GM19395 (cell line): ENCODE data around the gene PTDSS2.

Experiments
- ATAC-seq: cut with Tn5 transposase; IDR thresholded peaks from one replicate; pipeline ENCODE4 v1.9.1; 2021; ENCODE audit warnings: mild to moderate bottlenecking, moderate library complexity; ENCODE audit not compliant: unreplicated experiment

The PTDSS2 gene

GRCh38 chr11:445765-446588 lies 4.1 kb upstream of the PTDSS2 start:
- no peak for ATAC-seq

- ATAC-seq, result no peak
Observed at GRCh38 chr11:446891-447290, 3.2 kb upstream of the PTDSS2 start.

- ATAC-seq, result peak; percentile 53
Observed at GRCh38 chr11:447923-448731, 2.0 kb upstream of the PTDSS2 start.

DNA sequence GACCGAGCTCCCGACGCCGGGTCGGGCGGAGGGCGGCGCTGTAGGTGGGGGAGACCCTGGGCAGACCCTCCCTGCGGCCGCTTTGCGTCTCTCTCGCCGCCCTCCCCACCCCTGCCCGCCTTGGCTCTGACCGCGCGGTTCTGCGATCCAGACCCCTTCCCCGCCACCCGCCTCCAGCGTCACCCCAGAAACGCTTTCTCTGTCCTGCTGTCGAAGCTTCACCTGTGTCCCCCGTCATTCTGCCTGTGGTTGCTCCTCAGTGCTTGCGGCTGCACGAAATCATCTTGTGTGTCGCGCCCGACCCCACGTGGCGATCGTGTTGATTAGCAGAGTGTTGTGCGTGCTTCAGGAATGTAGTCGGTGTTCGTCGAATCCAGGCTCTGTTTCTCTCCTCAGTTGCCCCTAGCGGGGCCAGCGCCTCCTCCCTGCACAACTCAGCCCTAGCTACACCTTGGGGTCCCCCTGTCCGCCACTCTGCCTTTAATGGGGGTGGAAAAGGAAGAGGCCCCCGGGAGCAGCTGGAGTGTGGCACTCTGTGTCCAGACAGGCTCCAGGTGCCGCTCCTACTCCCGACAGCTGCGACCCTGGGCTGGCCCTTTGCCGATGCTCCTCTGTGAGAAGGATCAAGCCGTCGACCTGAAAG lies 851 bp downstream of the PTDSS2 start:
- ATAC-seq, result peak; percentile 9

GRCh38 chr11:451738-452137 lies 1.7 kb downstream of the PTDSS2 start:
- ATAC-seq, result no peak

DNA sequence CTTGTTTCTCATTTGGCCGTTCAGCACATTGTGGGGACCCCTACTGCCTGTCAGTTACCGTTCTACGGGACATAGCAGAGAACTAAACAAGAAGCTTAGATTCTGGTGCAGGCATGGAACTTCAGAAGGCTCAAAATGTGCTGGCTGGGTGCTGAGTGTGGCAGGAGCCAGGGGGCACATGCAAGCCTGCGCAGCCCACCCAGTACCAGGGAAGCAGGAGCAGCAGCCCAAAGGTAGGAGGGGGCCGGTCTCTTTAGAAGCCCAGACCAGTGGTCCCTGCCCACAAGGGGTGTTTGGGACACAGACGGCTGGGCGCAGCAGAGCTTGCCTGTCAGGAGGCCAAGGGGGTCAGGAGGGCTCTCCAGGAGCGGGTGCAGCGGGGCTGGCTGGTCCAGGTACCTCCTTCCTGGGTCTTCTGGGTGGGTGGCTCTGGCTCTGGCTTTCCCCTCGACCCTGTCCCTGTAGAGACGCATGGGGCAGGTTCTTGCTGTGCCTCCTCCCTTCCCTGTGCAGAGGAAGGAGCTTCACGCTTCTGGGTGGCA lies 2.2 kb downstream of the PTDSS2 start:
- ATAC-seq, result no peak

GRCh38 chr11:452916-453527 lies 2.9 kb downstream of the PTDSS2 start:
- ATAC-seq, result no peak

DNA sequence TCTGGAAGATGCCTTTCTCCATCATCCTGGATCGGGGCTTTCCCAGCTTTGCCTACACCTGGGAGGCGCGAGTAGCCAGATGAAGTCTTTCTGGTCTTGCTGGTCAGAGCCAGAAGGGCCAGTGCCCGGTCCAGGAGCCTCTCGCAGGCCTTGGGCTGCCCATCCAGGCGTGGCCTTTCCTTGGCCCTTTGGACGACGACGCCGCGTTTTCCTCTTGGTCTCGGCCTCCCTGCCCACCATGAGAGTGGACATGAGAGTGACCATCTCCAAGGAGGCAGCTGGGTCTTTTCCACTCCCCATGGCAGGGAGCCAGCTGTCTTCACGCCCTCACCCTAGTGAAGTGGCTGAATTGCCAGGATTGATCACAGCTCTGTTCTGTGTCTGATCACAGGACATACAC lies 3.5 kb downstream of the PTDSS2 start:
- no peak for ATAC-seq

DNA sequence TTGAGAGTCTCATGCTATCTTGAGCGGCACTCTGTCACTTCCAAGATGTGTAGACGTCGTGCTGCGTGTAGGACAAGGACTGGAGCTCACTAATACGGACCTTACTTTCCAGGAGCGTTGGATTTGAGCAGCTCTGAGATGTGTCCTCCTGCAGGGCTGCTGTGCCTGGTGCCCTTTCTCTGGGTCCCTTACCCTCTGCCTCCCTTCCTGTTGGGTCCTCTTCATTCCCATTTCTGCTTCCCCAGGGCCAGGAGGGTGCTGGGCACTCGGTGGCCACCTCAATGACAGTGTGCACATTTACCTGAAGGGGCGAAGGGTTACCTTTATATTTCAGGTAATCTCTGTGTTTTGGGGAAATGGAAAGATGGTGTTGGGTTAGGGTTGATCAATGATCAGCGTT lies 4.0 kb downstream of the PTDSS2 start:
- no peak for ATAC-seq

DNA sequence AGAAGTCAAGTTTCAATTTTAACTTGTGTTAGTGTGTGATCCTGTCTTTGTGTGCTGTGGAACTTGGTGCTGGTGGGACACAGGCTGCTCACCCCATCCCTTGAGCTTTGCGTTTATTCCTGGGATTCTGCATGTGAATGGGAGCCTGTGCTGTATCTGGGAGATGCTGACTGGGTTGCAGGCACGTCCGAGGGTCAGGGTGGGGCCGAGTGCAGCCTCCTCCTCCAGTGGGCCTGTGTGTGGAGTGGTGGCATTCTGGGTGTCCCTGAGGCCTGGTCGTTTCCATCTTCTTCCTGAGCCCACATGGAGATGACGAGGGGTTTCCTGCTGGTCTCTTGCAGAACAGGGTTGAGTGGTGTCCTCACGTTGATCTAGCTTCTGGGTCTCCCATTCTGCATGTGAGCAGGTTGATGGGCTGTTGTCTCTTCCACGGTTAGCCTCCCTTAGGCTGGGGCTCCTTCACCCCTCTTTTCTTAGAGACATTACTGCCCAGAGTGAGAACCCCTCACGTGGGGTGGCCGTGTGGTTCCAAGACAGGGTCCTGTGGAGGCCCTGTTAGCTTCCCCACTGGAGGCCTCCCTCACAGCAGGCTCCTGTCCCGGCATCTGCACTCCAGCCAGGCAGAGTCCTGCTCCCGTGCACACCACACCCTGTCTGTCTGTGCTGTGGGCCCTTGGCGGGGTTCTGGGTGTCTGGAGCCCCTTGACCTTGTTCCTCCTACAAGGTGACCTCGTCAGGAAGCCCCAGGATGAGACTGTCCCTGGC lies 4.9 kb downstream of the PTDSS2 start:
- no peak for ATAC-seq

- ATAC-seq, result no peak
Observed at GRCh38 chr11:455566-456147, 5.6 kb downstream of the PTDSS2 start.

DNA sequence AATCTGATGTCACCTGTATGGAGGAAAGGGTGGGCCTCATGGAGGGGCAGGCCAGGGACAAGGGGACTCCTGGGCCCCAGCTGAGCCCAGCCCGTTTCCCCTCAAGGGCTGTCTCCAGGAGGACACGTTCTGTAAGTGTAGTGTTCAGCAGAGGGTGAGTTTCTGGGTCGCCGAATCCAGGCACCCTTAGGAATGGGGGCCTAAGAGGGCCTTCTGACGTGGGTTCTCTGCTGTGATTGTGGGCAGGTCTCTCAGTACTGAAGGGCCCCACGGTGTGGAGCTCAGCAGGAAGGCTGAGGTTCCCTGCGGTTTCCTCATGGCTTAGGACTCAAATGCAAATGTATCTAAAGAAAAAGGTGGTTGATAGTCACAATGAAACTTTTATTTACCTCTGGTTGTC lies 6.5 kb downstream of the PTDSS2 start:
- ATAC-seq, result no peak

DNA sequence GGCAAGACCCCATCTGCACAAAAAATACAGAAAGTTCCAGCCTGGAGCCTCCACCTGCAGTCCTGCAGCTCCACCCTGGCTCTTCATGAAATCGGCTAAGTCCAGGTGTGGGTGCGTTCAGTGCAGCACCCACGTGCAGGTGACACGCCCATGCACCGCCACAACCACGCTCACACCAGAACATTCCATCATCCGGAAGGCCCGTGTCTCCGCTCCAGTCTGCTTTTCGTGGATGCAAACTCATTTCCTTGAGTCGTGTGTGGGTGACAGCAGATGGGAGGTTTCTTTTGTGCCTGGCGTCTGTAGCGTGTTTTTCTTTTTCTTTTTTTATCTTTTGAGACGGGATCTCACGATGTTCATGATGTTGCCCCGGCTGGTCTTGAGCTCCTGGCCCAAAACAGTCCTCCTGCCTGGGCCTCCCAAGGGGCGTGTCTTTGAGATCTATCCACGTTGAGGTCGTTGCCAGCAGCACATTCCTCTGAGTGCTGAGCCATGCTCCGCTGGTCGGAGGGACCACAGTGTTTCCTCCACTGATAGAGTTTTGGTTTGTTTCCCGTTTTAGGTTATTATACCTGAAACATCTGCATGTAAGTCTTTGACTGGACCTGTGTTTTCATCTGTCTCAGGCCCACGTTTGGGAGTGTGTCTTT lies 7.2 kb downstream of the PTDSS2 start:
- no peak for ATAC-seq

GRCh38 chr11:459511-460220 lies 9.6 kb downstream of the PTDSS2 start:
- ATAC-seq, result no peak

DNA sequence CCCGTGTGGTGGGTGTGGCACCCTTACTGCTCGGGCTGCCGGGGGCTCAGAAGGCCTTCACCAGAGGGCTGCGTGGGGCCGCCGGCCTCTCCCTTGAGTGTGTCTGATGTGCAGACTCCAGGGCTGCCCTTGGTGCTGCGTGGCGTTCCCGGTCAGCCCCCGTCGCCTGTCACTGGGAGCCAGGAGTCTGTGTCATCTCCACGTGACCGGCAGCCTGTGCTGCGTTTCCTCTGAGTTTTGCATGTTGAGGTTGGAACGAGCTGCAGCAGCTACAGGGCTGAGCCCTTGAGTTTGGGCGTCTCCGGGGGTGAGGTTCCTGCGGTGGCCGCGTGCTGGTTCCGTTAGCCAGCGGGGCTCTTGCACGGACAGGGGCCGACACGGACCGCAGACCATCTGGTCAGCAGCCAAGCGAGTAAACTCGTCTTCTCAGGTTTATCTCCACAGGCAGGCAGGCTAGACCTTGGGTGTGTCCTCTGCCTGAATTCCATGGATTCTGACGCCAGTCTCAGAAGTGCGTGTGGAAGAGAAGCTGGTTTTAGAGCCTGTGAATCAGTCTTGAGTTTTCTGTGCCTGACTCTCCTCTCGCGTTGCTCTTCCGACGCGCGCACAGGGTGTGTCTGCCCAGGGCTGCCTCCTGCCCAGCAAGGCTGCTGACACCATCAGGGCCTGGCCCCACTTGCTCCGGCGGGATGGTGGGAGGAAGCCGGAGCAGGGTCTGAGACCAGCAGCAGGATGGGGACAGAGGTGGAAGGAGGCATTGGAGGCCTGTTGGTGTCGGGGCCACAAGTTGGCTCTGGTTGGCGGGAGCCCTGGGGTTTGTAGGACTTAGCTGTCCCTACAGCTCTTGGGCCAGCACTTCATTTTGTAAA lies 10.5 kb downstream of the PTDSS2 start:
- ATAC-seq, result no peak

DNA sequence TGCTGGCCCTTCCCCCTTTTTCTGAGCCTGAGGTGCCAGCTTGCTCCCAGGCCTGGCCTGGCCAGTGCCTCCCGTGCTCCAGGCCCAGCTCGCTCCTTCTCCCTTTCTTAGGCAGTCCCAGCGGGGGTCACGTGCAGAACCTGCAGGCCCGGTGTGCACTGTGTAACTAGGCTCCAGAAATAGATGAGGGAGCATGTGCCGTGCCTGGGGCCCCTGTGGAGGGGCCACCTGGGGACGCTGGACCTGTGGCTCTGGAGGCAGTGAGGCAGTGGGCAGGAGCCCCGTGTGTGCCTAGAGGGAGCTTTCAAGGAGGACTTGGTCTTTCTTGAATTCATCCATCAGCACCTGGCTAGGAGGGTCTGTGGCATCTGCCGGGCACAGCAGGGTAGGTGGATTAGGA lies 11.5 kb downstream of the PTDSS2 start:
- ATAC-seq, result no peak

DNA sequence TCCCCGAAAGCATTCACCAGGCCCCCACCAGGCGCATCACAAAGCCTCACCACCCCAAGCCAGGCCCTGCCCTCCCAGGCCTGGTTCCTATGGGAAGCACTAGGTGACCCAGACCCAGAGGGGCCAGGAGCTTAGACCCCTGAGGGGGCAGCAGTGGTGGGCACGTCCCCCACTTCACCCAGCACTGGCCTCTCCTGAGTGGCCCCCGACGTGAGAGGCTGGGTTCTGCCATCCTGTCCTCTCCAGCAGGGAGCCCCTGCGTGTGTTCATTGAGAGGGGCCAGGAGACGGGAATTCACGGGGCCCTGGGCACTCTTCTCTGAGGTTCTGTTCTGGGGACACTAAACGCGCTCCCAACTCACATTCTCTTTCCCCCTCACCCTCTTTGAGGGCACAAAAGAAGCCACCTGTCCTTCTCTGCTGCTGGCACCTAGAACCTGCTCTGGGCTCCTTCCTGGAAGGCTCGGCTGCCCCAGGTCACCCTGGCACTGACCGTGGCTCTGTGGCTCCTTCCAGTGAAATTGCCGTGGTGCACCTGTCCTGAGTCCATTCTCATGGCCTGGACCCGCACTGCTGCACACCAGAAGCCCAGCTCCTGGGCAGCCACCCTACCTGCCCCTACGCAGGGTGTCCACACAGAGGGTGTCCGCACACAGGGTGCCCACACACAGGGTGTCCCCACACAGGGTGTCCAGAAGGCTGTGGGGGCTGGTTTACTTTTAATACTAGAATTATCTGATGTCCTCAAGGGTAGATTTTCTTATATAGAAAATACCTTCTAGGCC lies 12.2 kb downstream of the PTDSS2 start:
- ATAC-seq, result no peak
